ENCODE results near the gene EPB41L1.

Gene EPB41L1

DNA sequence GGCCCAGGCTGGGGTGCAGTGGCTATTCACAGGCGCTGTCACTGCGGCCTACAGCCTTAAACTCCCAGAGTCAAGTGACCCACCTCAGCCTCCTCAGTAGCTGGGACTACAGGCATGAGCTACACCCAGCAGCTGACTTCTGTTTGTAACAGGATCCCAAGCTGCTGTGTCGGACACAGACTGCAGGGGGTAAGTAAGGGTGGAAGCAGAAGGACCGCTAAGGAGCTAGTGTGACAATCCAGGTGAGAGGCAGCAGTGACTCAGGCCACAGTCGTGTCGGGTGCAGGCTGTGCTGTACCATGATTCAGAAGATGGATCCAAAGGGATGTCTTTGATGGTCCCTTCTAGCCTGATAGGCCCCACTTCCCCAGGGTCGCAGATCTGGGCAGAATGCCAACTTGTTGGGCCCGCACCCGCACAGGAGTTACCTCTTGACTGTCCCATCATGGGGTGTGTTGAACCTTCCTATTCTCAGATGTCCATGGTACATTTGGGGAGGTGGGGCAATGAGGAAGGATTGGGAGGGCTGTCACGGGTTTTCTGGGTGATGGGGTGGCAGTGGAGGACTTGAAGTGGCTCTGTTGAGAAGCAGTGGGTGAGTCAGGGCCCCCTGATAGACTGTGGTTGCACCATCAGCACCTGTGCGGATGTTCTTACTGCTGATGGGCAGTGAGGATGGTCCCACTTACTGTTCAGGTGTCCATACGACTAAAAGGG is 107.0 kb downstream of the EPB41L1 start:
- DNase-seq (ENCODE audit: low spot score) = no peak

DNA sequence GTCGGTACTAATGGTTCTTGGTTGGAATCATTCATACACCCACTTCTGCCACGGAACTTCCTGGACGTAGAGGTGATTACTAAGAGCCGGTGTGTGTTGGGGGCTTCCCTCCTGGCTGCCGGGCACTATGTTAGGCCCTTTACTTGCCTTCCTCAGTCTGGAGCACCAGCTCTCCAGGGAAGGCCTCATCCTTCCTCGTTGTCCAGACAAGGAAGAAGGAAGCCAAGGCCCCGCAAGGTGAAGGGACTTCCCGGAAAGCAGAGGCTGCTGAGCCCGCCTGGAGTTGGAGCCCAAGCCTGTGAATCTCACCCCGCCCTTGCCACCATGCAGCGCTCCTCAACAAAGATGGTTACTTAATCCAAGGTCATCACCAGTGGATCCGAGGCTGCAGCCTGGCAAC is 107.9 kb downstream of the EPB41L1 start:
- no peak for DNase-seq (ENCODE audit: low spot score)

DNA sequence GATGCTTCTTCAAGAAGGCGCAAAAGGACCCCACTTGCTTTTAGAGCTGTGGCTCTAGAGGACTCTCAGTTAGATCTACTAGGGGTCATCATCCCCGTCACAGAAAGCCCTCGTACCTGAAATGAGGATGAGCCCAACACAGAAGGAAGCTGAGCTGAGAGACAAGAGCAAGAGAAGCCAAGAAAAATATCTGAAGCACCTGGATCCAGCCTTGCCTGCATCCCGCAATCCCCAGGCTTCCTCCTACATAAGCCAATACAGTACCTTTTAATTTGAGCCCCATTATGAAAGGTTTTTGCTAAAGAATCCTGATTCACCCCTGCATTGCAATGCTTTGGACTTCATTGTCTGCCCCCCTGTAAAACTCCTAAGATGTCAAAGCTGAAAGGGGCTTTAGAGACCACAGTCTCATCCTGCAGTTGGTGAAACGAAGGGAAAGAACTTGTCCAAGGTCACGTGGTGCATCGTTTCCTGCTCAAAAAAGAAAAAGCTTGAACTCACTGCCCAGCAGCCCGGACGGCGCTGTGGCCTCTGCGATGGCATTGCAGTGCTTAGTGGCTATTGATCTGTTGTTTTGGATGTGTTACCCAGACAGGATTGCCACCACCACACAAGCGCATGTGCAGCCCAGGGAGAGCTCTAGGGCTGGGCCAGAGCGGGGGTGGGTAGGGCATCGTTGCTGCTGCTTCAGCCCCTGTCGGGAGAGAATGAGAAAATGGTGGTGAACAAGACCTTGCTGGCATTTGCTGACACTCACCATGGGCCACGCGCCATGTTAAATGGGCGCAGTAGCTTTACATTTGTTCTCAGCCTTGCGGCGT is 110.1 kb downstream of the EPB41L1 start:
- DNase-seq (ENCODE audit: low spot score) = no peak

DNA sequence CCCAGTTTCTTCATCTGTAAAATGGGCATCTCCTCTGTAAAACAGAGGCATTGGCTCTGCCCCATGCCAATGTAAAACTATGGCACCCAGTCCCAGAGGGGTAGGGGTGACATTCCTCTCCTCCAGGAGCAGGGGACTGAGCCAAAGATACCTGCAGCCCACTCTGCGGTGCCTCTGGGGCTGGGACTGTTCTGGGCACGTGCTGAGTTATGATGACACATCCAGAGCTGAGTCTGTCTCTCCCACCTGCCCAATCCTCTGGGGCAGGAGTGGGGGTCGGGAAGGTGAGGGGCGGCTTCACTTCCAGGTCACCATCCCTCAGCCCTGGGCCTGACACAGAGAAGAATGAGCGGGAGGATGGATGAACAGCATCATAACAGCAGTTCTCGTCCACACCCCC is 111.6 kb downstream of the EPB41L1 start:
- DNase-seq (ENCODE audit: low spot score) = no peak

DNA sequence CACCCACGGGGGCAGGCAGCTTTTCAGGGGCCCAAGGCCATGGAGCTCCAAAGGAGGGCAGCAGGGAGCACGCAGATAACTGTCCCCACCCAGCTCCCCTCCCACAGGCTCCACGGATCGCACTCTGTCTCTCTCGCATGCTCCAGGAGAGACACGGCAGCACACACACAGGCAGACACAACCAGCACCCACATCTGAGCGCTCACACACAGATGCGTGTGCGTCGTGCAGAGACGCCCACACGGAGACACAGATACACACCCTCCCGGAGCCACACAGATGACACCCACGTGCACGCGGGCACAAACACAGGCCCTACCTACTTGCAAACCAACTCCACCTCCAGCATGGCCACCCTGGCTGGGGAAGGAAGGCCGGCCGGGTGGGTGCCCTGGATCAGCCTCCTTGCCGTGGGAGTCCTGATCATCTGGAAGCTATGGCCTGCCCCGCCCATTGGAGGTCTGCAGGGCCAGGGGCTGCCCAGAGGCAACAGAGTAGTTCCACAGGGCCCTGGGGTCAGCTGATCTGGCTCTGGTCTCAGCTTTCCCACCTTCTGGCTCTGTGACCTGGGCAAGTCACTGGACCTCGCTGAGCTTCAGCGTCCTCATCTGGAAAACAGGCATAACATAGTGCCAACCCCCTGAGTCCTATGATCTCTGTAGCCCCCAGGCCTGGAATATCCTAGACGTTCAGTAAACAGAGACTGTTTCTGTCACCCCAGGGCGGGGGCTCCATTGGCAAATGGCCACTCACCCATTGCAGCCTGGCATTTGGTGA is 113.3 kb downstream of the EPB41L1 start:
- no peak for DNase-seq (ENCODE audit: low spot score)

DNA sequence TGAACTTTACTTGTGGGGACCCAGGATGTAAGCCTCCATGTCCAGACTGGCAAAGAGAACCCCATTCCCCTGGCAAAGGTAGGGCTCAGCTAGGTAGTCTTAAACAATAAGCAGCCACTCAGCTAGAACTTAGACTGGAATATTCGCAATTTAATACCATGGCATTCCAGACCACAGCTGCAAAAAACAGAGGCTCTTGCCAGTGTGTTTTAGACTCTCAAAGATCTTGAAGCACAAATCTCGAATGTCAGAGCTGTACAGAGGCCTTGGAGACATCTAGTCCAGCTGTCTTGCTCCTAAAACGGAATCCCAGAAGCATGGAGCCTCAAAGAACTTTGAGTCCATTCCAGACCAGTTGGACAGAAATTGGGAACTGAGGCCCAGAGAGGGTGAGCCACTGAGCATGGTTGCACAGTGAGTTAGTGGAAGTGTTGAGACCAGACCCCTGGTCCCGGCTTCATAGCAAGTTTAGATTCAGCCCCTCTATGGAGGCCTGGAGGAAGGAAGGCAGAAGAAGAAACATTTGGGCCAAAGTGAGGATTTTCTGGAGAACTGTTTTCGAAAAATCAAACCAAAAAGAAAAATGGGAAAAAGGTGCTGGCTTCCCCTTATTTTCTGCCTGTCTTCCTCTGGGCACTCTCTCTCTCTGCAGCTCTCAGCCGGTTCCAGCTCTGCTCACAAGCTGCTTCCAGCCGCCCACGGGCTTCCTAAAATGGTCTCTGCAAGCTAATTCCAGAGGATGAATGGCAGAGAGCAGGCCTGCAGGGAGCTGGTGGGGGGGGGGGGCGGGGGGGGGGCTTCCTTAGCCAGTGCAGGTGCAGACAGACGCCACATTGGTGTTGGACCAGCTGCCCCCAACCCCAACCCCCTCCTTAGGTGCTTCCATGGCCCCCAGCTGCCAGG is 114.2 kb downstream of the EPB41L1 start:
- no peak for DNase-seq (ENCODE audit: low spot score)

DNA sequence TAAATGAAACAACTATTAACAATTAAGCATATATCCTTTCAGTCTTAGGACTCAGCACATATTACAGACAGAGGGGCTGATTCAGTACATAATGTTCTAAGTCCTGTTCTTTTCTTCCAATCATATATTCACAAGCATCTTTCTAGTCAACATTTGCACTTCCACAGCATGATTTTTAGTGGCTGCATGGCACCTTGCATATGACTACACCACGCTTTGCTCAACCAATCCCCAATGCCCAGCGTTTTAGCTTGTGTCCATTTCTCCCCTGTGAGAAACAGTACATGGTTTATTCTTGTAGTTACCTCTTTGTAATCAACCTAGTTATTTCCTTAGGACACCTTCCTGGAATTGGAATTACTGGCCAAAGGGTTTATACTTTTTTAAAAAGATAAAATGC is 115.0 kb downstream of the EPB41L1 start:
- DNase-seq (ENCODE audit: low spot score) = no peak

DNA sequence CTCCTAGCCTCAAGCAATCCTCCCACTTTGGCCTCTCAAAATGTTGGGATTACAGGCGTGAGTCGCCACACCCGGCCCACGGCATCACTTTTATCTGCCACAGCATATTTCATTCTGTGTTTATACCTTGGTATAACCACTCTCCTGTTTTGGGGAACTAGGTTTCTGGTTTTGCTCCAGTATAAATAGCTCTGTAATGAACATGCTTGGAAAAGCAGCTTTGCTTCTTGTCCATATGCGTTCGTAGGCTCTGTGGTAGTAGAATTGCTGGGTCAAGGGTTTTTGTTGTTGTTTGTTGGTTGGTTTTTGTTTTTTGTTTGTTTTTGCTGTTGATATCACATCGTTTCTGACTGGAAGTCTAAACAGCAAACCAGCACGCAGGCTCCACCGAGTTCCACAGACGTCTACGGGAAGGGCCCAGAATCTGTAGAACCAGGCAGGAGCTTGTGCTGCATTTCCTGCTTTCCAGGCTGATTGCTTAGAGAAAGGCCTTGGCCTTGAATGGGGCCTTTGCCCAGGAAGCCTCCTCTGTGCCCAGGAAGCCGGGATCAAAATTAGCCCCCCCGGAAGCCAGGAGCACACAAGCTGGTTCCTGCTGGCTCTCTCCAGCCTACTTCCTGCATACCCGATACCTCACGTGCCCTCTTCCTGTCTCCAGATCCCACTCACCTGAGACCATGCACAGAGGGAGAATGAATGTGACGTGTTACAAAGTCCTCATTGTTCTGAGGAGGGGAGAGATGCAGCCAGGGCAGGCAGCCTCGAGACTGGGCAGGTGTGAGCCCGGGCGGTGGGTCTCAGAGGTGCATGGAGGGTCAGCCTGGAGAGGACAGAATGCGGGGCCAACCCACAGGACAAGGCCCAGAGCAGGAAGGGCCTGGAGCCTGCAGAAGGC is 116.5 kb downstream of the EPB41L1 start:
- DNase-seq (ENCODE audit: low spot score) = no peak

DNA sequence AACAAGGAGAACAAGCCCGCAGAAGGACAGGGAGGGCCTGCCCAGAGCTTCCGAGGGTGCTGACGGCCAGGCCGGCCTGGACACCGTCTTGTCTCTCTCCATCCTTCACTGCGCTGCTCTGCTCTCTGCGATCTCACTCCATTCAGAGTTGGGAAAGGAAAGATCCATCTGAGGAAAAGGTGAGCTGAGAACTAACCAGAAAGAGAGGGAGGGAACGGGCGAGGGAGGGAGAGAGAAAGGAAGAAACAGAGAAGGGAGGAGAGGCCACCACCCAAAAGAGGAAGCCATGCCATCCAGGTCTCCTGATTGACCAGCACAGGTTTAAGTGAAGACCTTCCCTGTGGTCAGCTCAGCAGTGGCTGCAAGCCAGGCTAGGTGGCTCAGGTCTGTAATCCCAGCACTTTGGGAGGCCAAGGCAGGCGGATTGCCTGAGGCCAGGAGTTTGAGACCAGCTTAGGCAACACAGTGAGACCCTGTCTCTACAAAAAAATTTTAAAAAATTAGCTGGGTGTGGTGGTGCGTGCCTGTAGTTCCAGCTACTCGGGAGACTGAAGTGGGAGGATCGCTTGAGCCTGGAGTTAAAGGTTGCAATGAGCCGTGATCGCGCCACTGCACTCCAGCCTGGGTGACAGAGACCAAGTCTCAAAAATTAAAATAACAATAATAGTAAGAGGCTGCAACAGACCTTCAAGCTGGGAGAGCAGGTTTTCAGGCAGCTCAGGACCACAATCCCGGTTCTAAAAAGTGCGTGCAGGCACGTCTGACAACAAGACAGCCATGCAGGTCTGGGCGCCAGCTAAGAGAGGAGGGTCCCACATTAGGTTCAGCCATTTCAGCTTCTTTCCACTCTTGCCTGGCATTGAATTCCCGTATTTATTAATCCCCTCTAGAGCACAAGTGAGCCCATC is 117.4 kb downstream of the EPB41L1 start:
- no peak for DNase-seq (ENCODE audit: low spot score)

DNA sequence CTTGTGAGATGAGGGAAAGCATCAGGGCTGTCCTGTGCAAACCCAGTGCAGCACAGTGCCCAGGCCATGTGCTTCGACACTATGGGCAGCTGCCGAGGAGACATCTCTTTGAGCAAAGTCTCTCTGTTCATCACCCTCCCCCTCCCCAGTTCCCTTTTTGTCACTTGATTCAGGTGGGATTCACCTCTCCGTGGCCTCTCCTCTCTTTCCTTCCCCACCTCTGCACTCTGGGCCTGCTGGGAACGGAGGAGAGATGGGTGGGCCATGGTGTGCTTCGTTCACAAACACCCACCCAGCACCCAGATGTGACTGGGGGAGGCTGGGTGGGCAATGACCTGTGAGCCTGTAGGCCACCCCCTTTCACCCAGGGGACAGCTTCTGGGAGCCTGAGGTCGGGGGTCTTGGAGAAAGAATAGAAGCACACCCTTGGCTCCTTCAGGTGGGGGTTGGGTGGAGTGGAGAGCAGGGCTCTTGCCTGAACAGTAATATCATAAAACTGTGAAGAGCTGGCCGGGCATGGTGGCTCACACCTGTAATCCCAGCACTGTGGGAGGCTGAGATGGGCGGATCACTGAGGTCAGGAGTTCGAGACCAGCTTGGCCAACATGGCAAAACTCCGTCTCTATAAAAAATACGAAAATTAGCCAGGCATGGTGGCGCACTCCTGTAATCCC is 118.1 kb downstream of the EPB41L1 start:
- DNase-seq (ENCODE audit: low spot score) = no peak

DNA sequence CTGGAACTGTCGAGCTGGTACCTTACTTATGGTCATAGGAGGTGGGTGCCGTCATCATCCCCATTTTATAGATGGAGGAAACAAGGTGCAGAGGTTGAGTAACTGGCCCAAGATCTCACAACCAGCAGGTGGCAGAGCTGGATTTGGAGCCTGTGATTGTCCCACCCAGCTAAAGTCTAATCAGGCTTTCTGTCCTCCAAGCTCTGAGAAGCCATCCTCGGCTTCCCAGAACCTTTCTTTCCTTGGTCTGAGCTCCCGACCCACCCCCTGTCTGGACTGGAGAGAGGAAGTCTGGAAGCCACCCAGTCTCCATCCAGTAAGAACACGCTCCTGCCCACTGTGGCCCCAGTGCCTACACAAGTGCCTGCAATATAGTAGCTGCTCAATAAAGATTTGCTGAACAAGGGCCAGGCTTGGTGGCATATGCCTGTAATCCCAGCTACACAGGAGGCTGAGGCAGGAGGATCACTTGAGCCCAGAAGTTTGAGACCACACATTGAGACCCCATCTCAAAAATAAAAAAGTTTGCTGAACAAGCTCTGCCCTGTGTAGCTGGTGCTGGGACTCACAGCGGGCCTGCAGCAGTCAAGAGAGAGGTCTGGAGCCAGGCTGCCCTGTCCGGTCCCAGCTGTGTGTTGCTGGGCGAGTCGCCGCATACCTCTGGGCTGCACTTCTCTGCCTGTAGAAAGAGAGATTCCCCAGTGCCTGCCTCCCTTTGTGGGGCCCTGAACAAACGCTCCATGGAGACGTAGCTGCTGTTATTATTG is 119.1 kb downstream of the EPB41L1 start:
- no peak for DNase-seq (ENCODE audit: low spot score)

DNA sequence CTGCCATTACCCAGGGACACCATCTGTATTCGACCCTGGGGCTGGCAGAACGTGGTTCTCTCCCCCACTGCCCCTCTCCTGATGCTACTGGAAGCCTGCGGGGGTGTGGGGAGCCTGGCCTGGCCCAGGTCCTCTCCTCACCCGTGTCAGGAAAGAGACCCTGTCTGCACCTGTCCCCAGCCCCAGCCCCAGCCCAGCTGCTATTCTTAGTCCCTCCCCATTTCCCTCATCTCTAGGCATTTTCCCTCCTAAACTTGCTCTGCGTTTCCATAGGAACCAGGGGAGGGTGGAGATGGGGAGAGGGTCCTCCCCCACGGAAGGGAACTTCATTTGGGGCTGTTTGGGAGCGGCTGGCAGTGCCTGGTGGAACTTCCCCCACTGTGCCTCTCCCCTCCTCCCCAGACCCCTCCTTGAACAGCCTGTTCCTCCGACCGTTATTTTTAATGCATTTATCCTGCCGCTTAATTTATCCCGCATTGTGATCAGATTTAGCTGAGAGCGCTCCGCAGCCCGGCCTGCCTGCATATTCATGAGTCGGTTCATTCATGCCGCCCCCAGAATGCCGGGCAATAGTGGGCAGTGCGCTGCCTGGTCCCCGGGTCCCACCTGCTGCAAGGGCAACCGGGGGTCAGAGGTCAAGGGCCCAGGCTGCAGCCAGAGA is 119.8 kb downstream of the EPB41L1 start:
- no peak for DNase-seq (ENCODE audit: low spot score)

DNA sequence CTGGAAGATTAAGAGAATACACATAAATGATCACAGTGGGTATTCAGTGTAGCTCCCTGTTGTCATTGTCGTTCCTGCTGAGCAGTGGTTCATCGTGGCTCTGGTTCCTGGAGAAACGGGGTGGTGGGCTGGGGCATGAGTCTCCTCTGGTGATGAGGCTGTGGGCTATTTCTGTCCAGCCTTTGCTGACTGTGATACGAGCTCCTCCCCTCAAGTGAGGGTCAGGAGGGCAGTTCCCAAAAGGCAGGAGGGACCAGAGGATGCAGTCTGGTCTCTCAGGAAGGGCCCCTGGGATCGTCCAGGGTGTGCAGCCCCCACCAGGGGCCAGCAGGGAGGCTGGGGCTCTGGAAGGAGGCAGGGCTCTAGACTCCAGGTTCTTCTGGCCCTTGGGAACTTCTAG is 120.5 kb downstream of the EPB41L1 start:
- no peak for DNase-seq (ENCODE audit: low spot score)

DNA sequence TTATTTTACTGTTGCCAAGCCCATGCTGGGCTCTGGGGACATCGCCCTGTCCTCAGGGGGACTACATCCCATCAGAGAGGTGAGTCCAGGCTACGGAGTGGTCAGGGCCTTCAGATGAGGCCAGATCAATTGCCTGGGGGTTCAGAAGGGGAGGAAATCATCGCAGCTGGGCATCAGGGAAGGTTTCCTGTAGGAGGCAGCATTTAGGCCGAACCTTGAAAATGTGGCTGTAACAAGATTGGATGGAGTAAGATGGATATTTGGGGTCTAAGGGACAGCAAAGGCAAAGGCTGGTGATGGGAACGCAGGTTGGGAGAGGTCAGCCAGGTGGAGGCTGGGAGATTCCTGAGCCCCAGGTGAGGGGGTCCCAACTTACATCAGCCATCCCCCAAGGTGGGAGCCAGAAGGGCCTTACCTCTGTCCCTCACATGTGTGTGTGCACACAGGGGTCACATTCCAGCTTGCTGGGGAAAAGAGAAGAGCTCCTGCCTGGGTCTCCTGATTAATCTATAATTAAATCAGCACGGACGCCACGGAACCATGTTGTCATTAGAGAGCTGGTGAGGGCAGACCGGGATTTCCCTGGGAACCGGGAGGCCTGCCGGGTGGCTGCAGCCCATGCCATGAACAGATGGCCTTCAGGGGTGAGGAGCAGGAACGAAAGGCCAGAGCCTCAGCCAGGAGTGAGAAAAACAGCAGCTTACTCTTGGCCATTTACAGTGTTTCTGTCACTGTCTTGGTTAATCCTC is 121.1 kb downstream of the EPB41L1 start:
- no peak for DNase-seq (ENCODE audit: low spot score)

DNA sequence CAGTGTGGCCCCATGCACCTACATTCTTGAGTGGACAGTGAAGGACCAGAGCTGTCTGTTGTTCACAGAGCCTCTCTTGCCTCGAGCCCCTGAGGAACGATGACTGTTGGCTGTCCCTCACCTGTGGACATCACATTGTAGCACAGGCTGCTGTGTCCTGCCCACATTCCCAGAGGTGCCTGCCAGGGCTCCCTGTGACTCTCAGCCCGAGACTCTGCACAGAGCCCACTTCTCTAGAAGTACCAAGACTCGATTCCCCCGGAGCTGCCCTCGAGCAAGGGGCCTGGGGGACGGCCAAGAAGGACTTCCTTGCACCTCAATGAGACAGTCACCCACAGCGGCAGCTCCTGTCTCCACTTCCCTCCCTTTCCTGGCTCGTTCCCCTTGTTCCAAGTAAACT is 123.0 kb downstream of the EPB41L1 start:
- no peak for DNase-seq (ENCODE audit: low spot score)

DNA sequence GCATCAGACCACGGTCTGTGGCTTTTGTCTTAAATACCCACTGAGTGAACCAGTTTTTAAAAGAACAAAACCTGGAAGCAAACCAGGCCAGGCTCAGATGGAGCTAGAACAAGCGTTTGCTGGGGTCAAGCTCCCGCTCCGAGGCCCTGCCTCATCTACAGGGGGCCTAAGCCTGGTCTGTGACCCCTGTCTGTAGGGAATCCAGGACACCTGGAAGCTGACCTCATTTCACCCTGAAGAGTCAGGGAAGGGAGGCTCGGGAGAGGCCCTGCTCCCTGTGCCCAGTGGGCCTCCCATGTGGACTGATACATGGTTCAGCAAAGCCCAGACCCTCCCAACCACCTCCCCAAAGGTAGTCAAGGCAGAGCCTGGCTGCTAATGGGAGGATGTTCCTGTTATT is 124.8 kb downstream of the EPB41L1 start:
- DNase-seq (ENCODE audit: low spot score) = no peak

DNA sequence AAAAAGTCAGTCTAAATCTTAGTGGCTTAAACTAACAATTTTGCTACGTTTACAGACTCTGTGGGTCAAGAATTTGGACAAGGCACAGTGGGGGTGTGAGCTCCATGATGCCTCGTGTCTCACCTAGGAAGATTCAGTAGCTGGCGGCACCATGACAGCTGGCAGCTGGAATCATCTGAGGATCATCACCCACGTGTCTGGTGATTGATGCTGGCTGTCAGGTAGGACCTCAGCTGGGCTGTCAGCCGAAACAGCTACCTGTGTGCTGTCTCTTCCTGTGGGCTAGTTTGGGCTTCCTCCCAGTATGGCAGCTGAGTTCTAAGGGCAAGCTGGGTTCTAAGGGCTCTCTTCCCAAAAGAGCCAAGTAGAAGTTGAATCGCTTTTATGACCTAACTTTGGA is 125.2 kb downstream of the EPB41L1 start:
- DNase-seq (ENCODE audit: low spot score) = no peak
